ENCODE measurements around the gene HOPX.

The HOPX gene

DNA sequence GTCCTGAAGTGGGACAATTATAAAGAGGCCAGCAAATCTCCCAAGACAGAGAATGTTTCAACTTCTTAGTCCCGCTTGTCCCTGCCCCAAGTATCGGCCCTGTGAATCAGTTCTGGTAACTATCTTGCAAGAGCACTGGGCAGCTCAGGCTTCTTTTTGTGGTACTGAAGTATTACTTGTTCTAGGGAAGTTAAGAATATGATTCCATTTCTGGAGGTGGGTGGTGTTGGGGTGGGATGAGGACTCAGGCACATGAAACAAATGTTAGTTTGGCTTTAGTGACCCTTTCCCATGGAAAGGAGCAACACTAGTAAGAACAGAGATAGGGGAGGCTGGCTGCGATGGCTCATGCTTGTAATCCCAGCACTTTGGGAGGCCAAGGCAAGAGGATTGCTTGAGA is 28.9 kb downstream of the HOPX start:
- H3K36me3 ChIP-seq (ENCODE audit: insufficient read depth, low read depth, low read length): no peaks in the 10 kb centered on the region
- no peak overlapping the region for H3K4me3 ChIP-seq (ENCODE audit: low read length)
- no peaks in the 10 kb centered on the region for H3K4me1 ChIP-seq (ENCODE audit: insufficient read depth, low read length)
- H3K27ac ChIP-seq (ENCODE audit: low read length): no peak overlapping the region
- H3K9ac ChIP-seq (ENCODE audit: low read depth, low read length): no peak overlapping the region
- peaks cover 58% of the 10 kb centered on the region for H3K27me3 ChIP-seq (ENCODE audit: insufficient read depth, low read length)
- H3K9me3 ChIP-seq (ENCODE audit: insufficient read depth, low read depth, low read length): no peaks in the 10 kb centered on the region

DNA sequence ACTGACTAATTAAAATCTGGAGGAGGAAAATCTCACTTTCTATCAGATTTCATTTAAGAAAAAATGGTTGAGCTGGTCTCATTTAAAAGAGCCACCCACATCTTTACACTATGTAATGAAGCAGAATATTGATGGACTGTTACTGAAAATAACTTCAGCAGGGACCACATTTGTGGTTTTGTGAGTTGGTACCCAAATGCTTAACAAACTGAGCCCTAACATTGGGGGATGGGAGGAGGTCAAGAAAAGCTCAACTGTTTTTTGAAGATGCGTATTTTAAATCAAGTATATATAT is 30.1 kb downstream of the HOPX start:
- Histone ChIP-seq H3K27ac (ENCODE audit: low read length) (no peak overlapping the region), H3K9me3 (ENCODE audit: insufficient read depth, low read depth, low read length) (peaks cover 8% of the 10 kb centered on the region; the same call in 1 of the 2 replicates), H3K4me3 (ENCODE audit: low read length) (no peak overlapping the region), H3K36me3 (ENCODE audit: insufficient read depth, low read depth, low read length) (no peaks in the 10 kb centered on the region), H3K27me3 (ENCODE audit: insufficient read depth, low read length) (peaks cover 47% of the 10 kb centered on the region), H3K9ac (ENCODE audit: low read depth, low read length) (no peak overlapping the region), H3K4me1 (ENCODE audit: insufficient read depth, low read length) (no peaks in the 10 kb centered on the region)

DNA sequence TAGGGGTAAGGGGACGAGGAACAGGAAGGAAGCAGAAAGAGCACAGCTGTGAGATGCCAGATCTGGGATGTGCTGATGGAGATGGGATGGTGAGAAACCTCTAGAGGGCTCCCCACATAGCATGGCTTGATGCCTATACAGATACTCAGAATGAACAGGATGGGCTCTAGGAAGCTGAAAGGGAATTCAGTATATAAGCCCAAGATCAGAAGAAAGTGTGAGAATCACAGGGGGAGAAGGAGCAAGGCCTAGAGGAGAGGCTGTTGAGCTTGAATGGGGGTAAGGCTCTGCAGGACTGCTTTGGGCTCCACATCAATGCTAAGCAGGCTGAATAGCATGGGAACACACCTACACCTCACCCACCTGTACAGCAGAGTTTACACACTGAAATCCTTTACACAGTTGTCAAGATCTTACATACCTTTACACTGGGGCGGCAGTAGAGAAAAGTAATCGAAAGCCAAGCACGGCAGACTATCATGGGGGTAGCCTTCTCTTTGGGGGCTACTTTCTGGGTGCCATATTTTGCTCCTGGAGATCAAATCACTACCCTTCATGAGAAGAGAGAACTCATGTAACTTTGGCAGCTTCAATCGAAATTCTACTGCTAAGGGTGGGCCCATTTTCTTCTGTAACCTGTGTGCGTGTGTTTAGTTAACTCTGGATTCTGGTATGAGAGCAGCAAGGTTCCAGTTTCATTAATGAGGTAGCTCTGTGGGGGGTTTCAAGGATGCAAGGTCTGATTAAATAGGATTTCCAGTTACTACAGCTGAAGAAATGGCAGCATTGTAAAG is 30.6 kb downstream of the HOPX start:
- Histone ChIP-seq H3K4me3 (ENCODE audit: low read length) (no peak overlapping the region), H3K36me3 (ENCODE audit: insufficient read depth, low read depth, low read length) (no peaks in the 10 kb centered on the region), H3K27me3 (ENCODE audit: insufficient read depth, low read length) (peaks cover 41% of the 10 kb centered on the region), H3K27ac (ENCODE audit: low read length) (no peak overlapping the region), H3K9ac (ENCODE audit: low read depth, low read length) (no peak overlapping the region), H3K9me3 (ENCODE audit: insufficient read depth, low read depth, low read length) (peaks cover 8% of the 10 kb centered on the region; the same call in 1 of the 2 replicates), H3K4me1 (ENCODE audit: insufficient read depth, low read length) (no peaks in the 10 kb centered on the region)

DNA sequence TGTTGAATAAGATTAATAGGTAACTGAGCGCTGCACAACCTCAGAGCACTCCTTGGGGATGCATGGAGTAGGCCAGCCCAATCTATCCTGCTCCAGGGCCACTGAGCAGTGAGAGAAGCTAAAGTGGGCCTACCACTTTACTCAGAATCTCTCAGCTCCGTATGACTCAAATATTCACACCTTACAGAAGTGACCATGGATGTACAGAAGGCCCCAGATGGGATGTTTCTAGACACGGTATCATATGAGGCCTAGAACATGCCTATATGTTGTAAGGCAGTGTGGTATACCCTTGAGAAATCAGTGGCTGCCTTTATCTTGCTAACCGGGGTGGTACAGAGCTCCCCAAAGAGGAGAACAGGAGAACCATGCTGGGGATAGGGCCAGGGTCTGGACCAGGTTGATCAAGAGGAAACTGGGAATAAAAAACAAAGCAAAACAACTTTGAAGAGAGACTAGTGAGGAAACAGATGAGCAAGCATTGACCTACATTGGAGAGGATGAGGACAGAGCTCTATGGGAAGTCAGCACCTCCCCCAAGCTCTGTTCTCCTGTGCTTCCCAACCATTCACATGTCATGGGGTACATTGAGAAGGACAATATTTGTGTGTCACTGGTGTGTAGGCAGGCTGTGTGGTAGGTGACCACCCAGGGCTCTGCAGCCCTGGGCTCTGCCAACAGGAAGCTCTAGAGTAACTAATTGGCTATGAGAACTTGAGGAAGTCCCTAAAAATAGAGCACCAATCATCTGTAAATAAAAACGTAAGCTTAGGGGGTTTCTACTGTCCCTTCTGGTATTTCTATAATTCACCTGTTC is 31.4 kb downstream of the HOPX start:
- no peaks in the 10 kb centered on the region for H3K36me3 ChIP-seq (ENCODE audit: insufficient read depth, low read depth, low read length)
- H3K27me3 ChIP-seq (ENCODE audit: insufficient read depth, low read length): peaks cover 33% of the 10 kb centered on the region
- no peak overlapping the region for H3K9ac ChIP-seq (ENCODE audit: low read depth, low read length)

DNA sequence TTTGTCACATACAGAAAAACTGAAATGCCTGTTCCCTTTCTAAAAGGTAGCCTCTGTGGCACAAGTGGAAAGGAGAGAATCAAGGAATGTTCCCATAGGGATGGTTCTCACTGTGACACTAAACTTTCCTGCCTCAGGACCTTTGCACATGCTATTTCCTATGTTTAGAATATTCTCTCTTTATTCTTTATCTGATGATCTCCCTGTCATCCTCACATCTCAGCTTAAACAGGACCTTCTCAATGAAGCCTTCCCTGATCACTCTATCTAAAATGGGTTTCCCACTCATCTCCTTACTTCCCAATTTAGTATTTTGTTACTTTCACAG is 32.3 kb downstream of the HOPX start:
- Histone ChIP-seq H3K9ac (ENCODE audit: low read depth, low read length) (no peak overlapping the region), H3K4me3 (ENCODE audit: low read length) (no peak overlapping the region), H3K36me3 (ENCODE audit: insufficient read depth, low read depth, low read length) (no peaks in the 10 kb centered on the region), H3K9me3 (ENCODE audit: insufficient read depth, low read depth, low read length) (peaks cover 8% of the 10 kb centered on the region; the same call in 1 of the 2 replicates), H3K27ac (ENCODE audit: low read length) (no peak overlapping the region), H3K27me3 (ENCODE audit: insufficient read depth, low read length) (peaks cover 24% of the 10 kb centered on the region), H3K4me1 (ENCODE audit: insufficient read depth, low read length) (no peaks in the 10 kb centered on the region)

More for the DNA sequence above, 31.4 kb downstream of the HOPX start:
- Histone ChIP-seq H3K4me3 (ENCODE audit: low read length) (no peak overlapping the region), H3K27ac (ENCODE audit: low read length) (no peak overlapping the region), H3K9me3 (ENCODE audit: insufficient read depth, low read depth, low read length) (peaks cover 8% of the 10 kb centered on the region; the same call in 1 of the 2 replicates), H3K4me1 (ENCODE audit: insufficient read depth, low read length) (no peaks in the 10 kb centered on the region)

DNA sequence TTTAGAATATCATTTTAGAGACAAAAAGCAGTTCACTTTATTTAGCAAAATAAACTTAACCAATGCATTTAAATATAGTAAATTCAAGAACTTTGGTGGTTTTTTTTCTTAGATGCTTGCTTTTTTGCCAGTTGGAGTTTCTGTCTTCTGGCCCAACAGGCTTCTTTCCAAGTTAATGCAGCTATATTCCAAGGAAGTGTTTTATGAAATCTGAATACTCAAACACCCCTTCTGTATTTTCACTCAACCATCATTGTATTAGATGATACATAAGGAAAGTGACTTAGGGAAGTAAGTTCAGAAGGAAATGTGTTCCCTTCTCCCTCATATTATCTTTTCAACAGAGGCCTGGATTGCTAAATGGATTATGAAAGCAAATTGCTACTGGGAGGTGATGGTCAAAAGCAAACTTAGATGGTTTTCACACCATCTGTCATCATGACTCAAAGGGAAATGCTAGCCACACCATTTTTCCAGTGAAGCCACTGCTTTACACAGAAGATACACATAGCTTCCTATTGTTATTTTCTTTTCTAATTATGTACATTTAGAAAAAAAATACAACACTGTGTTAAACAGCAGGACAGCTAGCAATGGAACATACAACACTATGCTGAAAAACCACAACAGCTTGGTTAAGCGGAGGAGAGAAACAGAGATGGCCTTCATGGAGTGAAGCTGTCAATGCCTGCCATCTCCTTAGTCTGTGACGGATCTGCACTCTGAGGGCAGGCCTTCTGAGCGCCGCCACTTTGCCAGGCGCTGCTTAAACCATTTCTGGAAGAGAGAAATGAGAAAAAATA is 32.9 kb downstream of the HOPX start:
- Histone ChIP-seq H3K9ac (ENCODE audit: low read depth, low read length) (no peak overlapping the region), H3K4me3 (ENCODE audit: low read length) (no peak overlapping the region), H3K4me1 (ENCODE audit: insufficient read depth, low read length) (no peaks in the 10 kb centered on the region), H3K9me3 (ENCODE audit: insufficient read depth, low read depth, low read length) (peaks cover 8% of the 10 kb centered on the region; the same call in 1 of the 2 replicates), H3K27ac (ENCODE audit: low read length) (no peak overlapping the region), H3K36me3 (ENCODE audit: insufficient read depth, low read depth, low read length) (no peaks in the 10 kb centered on the region), H3K27me3 (ENCODE audit: insufficient read depth, low read length) (peaks cover 19% of the 10 kb centered on the region)

DNA sequence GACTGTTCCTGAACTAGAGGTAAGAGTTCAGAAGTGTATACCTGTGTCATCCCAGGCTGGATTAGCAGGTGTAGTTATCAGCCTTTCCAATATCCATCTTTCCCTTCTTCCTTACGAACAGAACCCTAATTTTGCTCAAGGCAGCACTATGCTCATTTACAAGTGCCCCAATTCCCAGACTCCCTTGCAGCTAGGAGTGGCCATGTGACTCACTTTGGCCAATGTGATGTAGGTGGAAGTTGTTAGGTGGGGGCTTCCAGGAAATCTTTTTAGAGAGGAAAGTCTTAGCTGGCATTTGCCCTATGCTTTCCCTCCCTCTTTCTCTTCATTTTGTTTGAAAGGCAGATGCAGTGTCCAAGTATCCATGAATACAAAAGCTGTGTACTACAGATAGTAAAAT is 34.8 kb downstream of the HOPX start:
- H3K36me3 ChIP-seq (ENCODE audit: insufficient read depth, low read depth, low read length): no peaks in the 10 kb centered on the region
- H3K9ac ChIP-seq (ENCODE audit: low read depth, low read length): no peak overlapping the region
- H3K4me1 ChIP-seq (ENCODE audit: insufficient read depth, low read length): no peaks in the 10 kb centered on the region
- H3K4me3 ChIP-seq (ENCODE audit: low read length): no peak overlapping the region
- H3K9me3 ChIP-seq (ENCODE audit: insufficient read depth, low read depth, low read length): peaks cover 8% of the 10 kb centered on the region; the same call in 1 of the 2 replicates
- H3K27me3 ChIP-seq (ENCODE audit: insufficient read depth, low read length): peaks cover 4% of the 10 kb centered on the region
- no peak overlapping the region for H3K27ac ChIP-seq (ENCODE audit: low read length)

DNA sequence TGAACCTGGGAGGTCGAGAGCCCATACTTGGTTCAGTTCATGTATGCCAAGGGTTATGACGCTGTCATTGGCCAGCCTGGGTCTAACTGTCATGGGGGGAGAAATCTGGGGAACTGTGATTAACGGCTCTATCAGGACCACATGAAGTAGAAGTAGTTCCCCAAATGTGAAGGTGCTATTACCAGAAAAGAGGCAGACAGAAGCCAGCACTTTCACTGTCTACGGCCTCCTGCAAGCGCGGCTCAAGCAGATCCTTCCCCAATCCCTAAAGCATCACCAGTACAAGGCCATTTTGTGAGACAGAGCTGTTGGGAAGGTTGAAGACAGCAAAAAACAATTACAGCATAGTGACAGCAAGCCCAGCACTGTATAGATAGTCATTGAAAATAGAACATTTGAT is 37.5 kb downstream of the HOPX start:
- Histone ChIP-seq H3K4me3 (ENCODE audit: low read length) (no peak overlapping the region), H3K27me3 (ENCODE audit: insufficient read depth, low read length) (no peaks in the 10 kb centered on the region), H3K36me3 (ENCODE audit: insufficient read depth, low read depth, low read length) (no peaks in the 10 kb centered on the region), H3K9me3 (ENCODE audit: insufficient read depth, low read depth, low read length) (peaks cover 8% of the 10 kb centered on the region; the same call in 1 of the 2 replicates), H3K4me1 (ENCODE audit: insufficient read depth, low read length) (no peaks in the 10 kb centered on the region), H3K27ac (ENCODE audit: low read length) (no peak overlapping the region), H3K9ac (ENCODE audit: low read depth, low read length) (no peak overlapping the region)

DNA sequence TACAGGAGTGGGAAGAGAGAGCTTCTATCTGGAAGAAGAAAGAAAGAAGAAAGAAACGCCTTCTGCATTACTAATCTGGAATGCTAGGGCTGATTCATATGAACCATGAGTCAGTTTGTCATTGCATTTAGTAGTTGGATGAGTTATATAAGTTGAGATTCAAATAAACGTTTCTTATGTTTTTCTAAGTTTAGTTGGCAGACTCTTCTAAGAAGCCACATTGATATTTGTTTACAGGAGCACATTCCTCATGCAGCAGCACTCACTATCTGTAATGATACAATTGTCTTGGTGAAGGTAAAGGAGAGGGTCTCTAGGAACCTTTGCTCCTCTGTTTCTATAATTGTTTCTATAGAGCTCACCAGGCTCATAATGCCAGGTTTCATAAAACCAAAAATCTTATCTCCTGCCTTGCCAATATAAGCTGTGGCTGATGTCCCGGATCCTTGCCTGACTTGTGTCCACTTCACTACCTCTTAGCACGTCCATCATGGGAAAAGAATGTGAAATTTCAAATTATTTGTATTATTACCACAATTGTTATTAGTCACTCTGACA is 39.5 kb downstream of the HOPX start:
- H3K27ac ChIP-seq (ENCODE audit: low read length): no peak overlapping the region
- no peak overlapping the region for H3K4me3 ChIP-seq (ENCODE audit: low read length)
- H3K27me3 ChIP-seq (ENCODE audit: insufficient read depth, low read length): no peaks in the 10 kb centered on the region
- no peaks in the 10 kb centered on the region for H3K36me3 ChIP-seq (ENCODE audit: insufficient read depth, low read depth, low read length)
- H3K9me3 ChIP-seq (ENCODE audit: insufficient read depth, low read depth, low read length): peaks cover 5% of the 10 kb centered on the region; the same call in 1 of the 2 replicates
- H3K9ac ChIP-seq (ENCODE audit: low read depth, low read length): no peak overlapping the region
- no peaks in the 10 kb centered on the region for H3K4me1 ChIP-seq (ENCODE audit: insufficient read depth, low read length)

DNA sequence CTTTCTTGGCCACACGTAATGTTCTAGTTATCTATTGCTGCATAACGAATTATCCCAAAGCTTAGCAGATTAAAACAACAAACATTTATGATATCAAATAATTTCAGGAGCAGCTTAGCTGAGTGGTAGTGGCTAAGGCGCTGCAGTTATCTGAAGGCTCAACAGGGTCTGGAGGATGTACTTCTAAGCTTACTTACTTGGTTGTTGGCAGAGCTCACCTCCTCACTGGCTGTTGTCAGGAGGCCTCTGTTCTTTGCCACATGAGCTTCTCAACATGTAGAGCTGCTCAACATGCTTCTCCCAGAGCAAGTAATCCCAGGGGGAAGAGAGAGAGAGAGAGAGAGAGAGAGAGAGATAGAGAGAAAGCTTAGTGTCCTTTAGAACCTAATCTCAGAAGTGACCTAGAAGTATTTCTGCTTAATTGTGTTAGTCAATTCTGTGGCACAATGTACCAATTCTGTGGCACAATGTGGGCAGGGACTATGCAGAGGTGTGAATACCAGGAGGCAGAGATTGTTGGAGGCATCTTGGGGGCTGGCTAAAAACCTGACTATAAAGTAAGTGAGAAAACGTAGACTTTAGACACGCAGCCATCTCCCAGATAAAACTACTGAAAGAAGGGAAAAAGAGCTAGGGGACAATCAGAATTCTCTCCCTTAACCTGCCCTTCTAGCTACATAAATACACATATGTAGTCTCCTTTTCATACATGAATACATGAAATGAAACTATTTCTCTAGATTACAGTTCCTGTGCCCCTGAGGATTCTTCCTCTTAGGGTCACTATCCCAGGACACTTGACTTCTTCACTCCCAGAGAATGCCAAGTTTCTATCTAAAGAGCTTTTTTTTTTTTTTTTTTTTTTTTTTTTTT is 40.2 kb downstream of the HOPX start:
- H3K9me3 ChIP-seq (ENCODE audit: insufficient read depth, low read depth, low read length): no peaks in the 10 kb centered on the region
- no peaks in the 10 kb centered on the region for H3K27me3 ChIP-seq (ENCODE audit: insufficient read depth, low read length)
- H3K4me1 ChIP-seq (ENCODE audit: insufficient read depth, low read length): no peaks in the 10 kb centered on the region
- H3K4me3 ChIP-seq (ENCODE audit: low read length): no peak overlapping the region
- no peaks in the 10 kb centered on the region for H3K36me3 ChIP-seq (ENCODE audit: insufficient read depth, low read depth, low read length)
- H3K27ac ChIP-seq (ENCODE audit: low read length): no peak overlapping the region
- no peak overlapping the region for H3K9ac ChIP-seq (ENCODE audit: low read depth, low read length)

DNA sequence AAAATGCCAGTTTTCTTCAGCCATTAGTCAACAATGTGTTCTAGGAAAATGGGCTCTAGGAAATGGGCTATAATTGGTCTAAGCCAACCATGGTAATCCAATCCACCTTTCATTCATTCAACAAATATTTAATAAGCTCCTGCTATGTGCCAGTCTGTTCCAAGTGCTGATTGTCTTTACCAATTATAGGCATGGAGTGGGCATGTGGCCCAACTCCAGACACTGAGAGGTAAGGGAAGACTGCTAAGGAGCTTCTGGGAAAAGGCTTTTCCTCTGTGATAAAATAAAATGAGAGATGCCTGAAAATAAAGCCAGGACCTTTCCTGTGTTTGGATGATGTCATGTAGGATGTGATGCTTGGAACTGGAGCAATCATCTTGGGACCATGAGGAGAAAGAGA is 43.3 kb downstream of the HOPX start:
- H3K9me3 ChIP-seq (ENCODE audit: insufficient read depth, low read depth, low read length): no peaks in the 10 kb centered on the region; the same call in 1 of the 2 replicates
- H3K27me3 ChIP-seq (ENCODE audit: insufficient read depth, low read length): no peaks in the 10 kb centered on the region
- H3K4me1 ChIP-seq (ENCODE audit: insufficient read depth, low read length): no peaks in the 10 kb centered on the region
- no peaks in the 10 kb centered on the region for H3K36me3 ChIP-seq (ENCODE audit: insufficient read depth, low read depth, low read length)
- H3K9ac ChIP-seq (ENCODE audit: low read depth, low read length): no peak overlapping the region
- no peak overlapping the region for H3K4me3 ChIP-seq (ENCODE audit: low read length)
- no peak overlapping the region for H3K27ac ChIP-seq (ENCODE audit: low read length)

All from iPS-20b (cell line).